ENCODE data around the gene UNC79. TPM values are rescaled to one million over a fixed set of nuclear protein-coding genes. Genes with fewer than 3 reads are reported as not detected.

The UNC79 gene
- total RNA-seq, 1 experiment from 2014 or later, result 0.05 TPM

- in situ Hi-C loops (cut with HindIII; ENCODE audit: low pct_unique_long_range_greater_than_20kb, low sequenced_read_pairs) (no loop called here), intact Hi-C loops (cut with micrococcal nuclease; ENCODE audit: unreplicated experiment) (no loop called here)
- no peak overlapping the region for H3K27ac ChIP-seq (ENCODE audit: low read length)
- TF ChIP-seq SIN3A (IDR thresholded peaks at IDR 0.05; ENCODE audit: borderline replicate concordance, insufficient read depth, low read depth, low read length), result no peak
- no peak for TF ChIP-seq CTCF (IDR thresholded peaks at IDR 0.05)
- no peak for TF ChIP-seq TCF7L2 (IDR thresholded peaks at IDR 0.05; ENCODE audit: low read depth, low read length)
- TF ChIP-seq POLR2AphosphoS5 (IDR thresholded peaks at IDR 0.05; ENCODE audit: low read depth, low read length), result no peak
- no peak for TF ChIP-seq REST (IDR thresholded peaks at IDR 0.05; ENCODE audit: insufficient read depth in 1 of 2, low read depth in 2 of 2, low read length in 1 of 2)
- no peak overlapping the region for H3K4me3 ChIP-seq (ENCODE audit: low read depth in 2 of 2, low read length in 2 of 2)
- H3K36me3 ChIP-seq (ENCODE audit: control insufficient read depth, insufficient read depth, low read length), result no peaks in the 10 kb centered on the region
- ChIA-PET POLR2A (no interaction called here), CTCF (no interaction called here)
- no peaks in the 10 kb centered on the region for H3K9me3 ChIP-seq (ENCODE audit: control insufficient read depth, insufficient read depth, low read depth, low read length)
- no peak for ATAC-seq
- no TSS peak for BruUV-seq (replicated peaks)
- no peak for DNase-seq (ENCODE audit: low read depth, low spot score)
- H3K27me3 ChIP-seq (ENCODE audit: control insufficient read depth, insufficient read depth, low read length), result peaks cover 2% of the 10 kb centered on the region; the same call in 1 of the 2 replicates
- H3K4me1 ChIP-seq (ENCODE audit: control insufficient read depth, insufficient read depth, low read length), result no peaks in the 10 kb centered on the region
These were observed 306.9 kb downstream of the UNC79 start for GRCh38 chr14:93737634-93738033.

GRCh38 chr14:93741556-93742230 lies 311.0 kb downstream of the UNC79 start:
- intact Hi-C loops (cut with micrococcal nuclease; ENCODE audit: unreplicated experiment), result loop anchor here (5.0 kb wide), 1 partner anchor 151 kb away; no protein-coding TSS in a partner anchor
- peaks cover 2% of the 10 kb centered on the region; the same call in 1 of the 2 replicates for H3K27me3 ChIP-seq (ENCODE audit: control insufficient read depth, insufficient read depth, low read length)
- DNase-seq (ENCODE audit: low read depth, low spot score) (no peak), ATAC-seq (no peak)
- no peak overlapping the region for H3K27ac ChIP-seq (ENCODE audit: low read length)
- ChIA-PET CTCF (no interaction called here), POLR2A (no interaction called here)
- BruUV-seq (replicated peaks), result no TSS peak
- H3K36me3 ChIP-seq (ENCODE audit: control insufficient read depth, insufficient read depth, low read length), result no peaks in the 10 kb centered on the region
- no peaks in the 10 kb centered on the region for H3K9me3 ChIP-seq (ENCODE audit: control insufficient read depth, insufficient read depth, low read depth, low read length)
- in situ Hi-C loops (cut with HindIII; ENCODE audit: low pct_unique_long_range_greater_than_20kb, low sequenced_read_pairs), result no loop called here
- no peak overlapping the region for H3K4me3 ChIP-seq (ENCODE audit: low read depth in 2 of 2, low read length in 2 of 2)
- H3K4me1 ChIP-seq (ENCODE audit: control insufficient read depth, insufficient read depth, low read length), result no peaks in the 10 kb centered on the region
- TF ChIP-seq TCF7L2 (IDR thresholded peaks at IDR 0.05; ENCODE audit: low read depth, low read length) (no peak), SIN3A (IDR thresholded peaks at IDR 0.05; ENCODE audit: borderline replicate concordance, insufficient read depth, low read depth, low read length) (no peak), CTCF (IDR thresholded peaks at IDR 0.05) (no peak), POLR2AphosphoS5 (IDR thresholded peaks at IDR 0.05; ENCODE audit: low read depth, low read length) (no peak), REST (IDR thresholded peaks at IDR 0.05; ENCODE audit: insufficient read depth in 1 of 2, low read depth in 2 of 2, low read length in 1 of 2) (no peak)
